ENCODE measurements around the gene CAMTA1.

CAMTA1 gene

DNA sequence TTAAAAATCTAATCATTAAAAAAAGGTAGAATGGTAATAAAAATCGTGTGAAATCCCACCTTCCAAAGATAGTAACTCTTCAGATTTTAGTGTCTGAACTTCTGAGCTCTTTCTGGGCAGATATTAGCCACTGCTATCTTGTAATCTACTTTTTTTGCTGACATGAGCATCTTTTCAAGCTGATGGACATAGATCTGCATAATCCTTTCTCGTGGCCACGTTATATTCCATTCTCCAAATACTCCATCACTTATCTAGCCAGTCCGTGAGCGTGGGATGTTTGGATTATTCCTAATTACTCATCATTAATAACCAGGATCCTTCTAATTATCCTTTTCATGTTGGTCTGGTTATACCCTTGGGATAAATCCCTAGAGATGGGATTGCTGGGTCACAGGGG, 731.7 kb downstream of the CAMTA1 start:
- no peak for DNase-seq (ENCODE audit: low read depth)

- no peak for DNase-seq (ENCODE audit: low read depth)
Observed at GRCh38 chr1:7517611-7518330, 732.5 kb downstream of the CAMTA1 start.

- no peak for DNase-seq (ENCODE audit: low read depth)
Observed at GRCh38 chr1:7518411-7518810, 733.2 kb downstream of the CAMTA1 start.

GRCh38 chr1:7519181-7519860, 734.1 kb downstream of the CAMTA1 start:
- DNase-seq (ENCODE audit: low read depth), result no peak

- no peak for DNase-seq (ENCODE audit: low read depth)
Observed at GRCh38 chr1:7519861-7520395, 734.7 kb downstream of the CAMTA1 start.

DNA sequence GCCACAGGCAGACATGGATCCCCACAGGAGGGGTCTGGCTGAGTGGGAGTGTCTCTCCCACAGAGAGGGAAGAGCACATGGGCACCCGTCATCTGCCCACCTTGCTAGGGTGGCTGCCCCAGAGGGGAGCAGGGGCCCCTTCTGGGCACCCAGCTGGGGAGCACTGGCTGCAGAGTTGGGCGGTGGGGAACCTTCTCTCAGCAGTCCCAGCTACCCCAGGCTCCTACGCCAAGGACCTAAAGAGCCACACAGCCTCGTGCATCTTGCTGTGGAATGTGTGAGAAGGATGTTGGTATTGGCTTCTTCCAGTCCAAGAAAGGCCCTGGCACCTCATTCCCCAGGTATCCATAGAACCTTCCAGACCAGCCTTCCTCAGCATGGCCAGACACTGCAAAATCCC, 735.2 kb downstream of the CAMTA1 start:
- no peak for DNase-seq (ENCODE audit: low read depth)

DNA sequence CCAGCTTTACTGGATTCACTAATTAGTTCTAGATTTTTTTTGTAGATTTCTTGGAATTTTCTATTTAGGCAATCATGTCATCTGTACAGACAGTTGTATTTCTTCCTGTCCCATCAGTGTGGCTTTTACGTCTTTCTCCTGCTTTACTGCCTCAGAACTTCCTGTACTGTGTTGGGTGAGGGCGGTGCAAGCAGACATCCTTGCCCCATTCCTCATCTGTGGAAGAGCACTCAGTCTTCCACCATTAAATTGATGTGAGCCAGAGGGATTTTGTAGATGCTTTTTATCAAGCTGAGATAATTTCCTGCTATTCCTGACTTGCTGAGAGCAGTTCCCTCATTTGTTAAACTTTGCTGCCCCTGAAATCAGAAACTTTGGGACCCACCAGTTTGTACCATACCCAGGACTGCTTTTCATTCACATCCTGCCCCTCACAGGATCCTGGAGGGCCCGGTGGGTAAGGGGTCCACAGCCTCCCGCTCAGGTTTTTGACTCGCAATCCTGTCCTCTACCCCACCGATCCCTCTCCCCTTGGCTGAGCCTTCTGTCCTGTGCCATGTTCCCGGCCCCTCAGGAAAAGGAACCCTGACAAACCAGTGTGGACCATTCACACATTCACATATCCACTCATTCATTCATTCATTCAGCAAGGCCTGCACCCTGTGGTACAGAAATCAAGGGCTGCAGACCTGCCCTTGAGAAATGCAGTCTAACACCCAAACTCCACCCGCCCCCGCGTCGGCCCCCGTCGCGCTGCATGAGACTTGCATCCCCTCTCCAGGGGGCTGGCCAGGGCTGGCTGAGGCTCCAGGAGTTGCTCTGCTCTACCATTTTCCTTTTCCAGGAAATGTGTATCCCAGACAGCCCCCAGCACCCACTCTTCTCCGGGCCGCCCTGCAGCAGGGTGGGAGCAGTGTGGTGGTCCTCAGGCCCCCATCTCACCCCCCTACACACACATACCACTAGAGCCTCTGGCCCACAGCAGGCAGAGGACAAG, 739.4 kb downstream of the CAMTA1 start:
- no peak for DNase-seq (ENCODE audit: low read depth)

GRCh38 chr1:7525338-7526063, 740.2 kb downstream of the CAMTA1 start:
- DNase-seq (ENCODE audit: low read depth), result no peak

DNA sequence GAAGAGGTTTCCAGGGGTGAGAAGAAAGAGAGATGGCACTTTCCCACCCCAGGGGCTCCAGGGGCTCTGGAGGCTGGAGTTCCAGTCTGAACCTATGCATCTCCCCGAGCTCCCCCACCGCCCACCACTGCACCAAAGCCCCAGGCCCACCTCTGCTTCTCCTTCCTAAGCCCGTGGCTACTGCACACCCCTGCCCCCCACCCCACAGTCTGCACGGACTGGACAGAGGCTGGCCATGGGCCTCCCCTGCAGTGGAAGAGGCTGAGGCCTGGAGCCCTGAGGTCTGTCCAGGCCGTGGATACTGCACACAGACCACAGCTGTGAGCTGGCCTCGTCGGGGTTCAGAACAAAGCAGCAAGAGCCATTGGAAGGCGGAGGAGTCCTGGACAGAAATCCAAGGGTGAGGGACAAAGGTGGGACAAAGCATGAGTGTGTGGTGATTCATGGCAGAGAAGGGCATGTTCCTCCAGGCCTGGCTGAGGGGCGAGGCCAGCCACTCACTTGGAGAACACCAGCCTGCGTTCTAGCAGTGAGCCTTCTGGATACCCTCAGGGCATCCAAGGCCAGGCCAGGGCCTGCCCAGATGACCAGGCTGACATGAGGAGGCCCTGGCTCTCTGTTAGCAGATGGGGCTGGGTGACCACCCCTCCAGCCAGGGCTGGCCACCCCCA, 741.1 kb downstream of the CAMTA1 start:
- no peak for DNase-seq (ENCODE audit: low read depth)

DNA sequence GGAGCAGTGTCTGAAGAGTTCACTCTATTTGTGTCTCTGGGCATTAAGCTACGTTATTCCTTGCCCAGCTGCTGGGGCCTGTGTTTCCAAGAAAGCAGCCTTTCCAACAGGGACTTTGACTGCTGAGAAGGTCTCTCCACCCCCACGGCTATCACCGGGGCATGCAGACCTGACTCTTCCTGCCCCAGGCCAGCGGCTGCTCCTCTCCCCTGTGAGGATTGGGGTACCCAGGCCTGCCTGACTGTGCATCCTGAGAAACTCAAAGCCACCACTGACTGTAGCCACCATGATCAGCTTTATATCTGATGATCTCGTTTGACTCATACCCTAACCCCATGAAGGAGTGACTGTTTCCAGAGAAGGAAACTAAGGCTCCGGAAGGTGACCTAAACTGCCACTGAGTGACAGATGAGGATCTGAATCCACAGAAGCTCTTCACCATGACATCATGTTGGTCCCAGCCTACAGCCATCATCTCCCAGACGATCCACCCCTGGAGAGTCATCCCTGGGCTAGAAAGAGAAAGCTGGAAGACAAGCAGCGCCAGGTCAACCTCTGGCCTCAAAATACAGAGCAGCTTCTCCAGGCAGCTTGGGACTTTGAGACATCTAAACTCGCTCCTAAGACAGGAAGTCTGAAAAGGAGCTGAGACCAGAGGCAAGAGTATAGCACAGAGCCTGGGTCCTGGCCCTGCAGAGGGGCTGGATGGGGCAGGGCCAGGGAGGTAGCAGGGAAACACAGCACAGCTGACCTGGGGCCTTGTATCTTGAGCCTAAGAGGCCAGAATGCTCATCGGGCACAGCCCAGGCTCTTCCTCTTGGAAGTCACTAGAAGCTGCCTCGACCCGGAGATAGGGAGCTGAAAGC, 741.8 kb downstream of the CAMTA1 start:
- no peak for DNase-seq (ENCODE audit: low read depth)

- DNase-seq (ENCODE audit: low read depth), result no peak
Observed at GRCh38 chr1:7527733-7528045, 742.4 kb downstream of the CAMTA1 start.

DNA sequence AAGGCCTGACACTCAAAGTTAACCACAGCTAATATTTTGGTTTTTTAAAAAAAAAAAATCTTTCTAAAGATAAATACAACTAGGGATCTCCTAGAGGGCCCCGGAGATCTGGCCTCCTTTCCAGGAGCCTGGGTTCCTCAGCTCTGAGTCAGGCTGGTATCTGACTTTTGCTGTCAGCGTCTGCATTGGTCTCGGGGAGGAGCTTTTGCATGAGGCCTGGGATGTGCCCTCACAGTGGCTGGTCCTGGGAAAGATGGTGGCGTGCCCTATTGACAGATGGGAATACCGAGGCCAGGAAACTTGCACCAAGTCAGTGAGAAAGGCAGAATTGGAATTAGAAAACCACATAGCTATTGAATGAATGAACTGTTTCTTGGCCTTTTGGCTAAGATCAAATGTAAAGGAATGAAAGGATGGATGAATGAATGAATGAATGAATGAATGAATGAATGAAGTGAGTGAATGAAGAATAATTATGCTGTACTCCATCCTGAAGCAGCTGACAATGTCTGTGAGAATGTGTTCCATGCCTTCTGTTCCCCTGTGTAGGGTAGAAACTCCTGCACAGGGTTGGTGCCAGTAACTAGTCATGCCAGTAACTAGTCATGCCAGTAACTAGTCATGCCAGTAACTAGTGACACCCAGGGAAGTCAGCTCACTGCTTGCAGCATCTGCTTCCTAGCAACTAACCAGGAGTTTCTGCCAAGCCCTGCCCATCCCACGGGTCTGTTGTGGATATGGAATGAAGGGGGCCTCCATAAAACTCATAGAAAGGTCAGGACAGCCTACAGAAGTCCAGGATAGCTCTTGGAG, 743.3 kb downstream of the CAMTA1 start:
- no peak for DNase-seq (ENCODE audit: low read depth)

DNA sequence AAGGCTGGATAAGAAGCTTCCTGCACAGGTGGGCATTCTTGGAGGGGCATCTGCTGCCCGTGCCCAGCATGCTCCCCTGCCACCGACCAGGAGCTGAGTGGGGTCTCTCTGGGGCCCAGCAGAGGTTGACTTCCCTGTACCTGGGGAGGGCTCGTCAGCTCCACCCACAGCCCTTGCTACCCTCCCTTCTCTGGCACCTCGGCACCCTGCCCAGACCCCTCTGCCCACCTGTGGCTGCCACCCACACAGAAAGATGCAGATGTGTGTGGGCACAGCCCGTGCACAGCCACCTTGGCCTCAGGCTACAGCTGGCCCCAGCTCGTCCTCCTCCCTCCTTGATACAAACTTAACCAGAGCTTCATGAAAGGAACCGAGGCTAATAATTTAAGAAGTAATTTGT, 744.7 kb downstream of the CAMTA1 start:
- DNase-seq (ENCODE audit: low read depth), result no peak

GRCh38 chr1:7531562-7532340, 746.5 kb downstream of the CAMTA1 start:
- no peak for DNase-seq (ENCODE audit: low read depth)

- no peak for DNase-seq (ENCODE audit: low read depth)
Observed at GRCh38 chr1:7533006-7533405, 747.8 kb downstream of the CAMTA1 start.

DNA sequence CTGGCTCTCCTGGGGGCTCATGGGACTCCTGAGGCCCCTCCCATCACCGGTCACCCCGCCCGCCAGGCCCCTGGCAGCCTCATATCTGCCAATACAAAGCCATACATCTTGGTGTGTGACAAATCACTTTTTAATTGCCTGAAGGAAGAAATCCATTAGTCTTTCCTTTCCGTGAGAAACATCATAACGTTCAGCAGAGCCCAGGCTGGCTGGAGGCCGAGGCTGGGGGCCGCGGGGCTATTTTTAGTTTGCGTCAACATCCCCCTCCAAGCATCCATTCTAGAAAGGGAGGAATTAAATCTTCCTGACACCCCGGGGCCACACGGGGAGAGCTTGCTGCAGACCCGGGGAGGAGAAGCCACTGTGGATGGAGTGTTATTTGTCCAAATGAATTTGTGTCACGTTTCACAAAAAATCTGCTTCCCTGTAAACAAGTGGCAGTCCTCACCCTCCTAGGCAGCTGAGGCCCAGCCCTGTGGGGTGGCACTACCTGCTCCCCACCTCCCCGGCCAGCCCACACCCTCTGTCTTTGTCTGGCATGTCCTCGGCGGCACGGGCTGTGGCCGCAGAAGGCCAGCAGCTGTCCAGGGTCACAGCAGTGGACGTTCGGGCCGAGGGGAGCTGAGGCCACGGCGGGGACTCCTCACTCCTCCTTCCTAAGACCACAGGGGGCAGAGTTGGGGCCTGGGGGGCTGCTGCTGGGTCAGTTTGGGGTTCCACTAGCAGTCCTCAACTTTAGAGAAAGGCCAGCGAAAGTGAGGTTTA, 749.0 kb downstream of the CAMTA1 start:
- DNase-seq (ENCODE audit: low read depth), result no peak

- DNase-seq (ENCODE audit: low read depth), result no peak
Observed at GRCh38 chr1:7535016-7535415, 749.8 kb downstream of the CAMTA1 start.
